HG03097 (cell line): ENCODE measurements around the gene H3-3A.

Experiments used
- ATAC-seq: cut with Tn5 transposase; IDR thresholded peaks from one replicate; pipeline ENCODE4 v1.9.1; 2021; ENCODE audit not compliant: unreplicated experiment, low FRiP score

Gene H3-3A

DNA sequence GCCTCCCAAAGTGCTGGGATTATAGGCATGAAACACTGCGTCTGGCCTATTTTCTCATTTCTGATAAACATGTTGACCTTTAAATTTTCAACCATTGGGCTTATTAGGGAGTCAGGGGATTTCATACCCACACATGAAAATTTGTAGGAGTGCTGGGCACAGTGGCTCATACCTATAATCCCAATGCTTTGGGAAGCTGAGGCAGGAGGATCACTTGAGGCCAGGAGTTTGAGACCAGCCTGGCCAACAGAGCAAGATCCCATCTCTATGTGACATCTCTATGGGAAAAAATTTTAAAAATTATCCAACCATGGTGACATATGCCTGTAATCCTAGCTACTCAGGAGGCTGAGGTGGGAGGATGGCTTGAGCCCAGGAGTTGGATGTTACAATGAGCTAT is 10.5 kb upstream of the H3-3A start:
- no peak for ATAC-seq

DNA sequence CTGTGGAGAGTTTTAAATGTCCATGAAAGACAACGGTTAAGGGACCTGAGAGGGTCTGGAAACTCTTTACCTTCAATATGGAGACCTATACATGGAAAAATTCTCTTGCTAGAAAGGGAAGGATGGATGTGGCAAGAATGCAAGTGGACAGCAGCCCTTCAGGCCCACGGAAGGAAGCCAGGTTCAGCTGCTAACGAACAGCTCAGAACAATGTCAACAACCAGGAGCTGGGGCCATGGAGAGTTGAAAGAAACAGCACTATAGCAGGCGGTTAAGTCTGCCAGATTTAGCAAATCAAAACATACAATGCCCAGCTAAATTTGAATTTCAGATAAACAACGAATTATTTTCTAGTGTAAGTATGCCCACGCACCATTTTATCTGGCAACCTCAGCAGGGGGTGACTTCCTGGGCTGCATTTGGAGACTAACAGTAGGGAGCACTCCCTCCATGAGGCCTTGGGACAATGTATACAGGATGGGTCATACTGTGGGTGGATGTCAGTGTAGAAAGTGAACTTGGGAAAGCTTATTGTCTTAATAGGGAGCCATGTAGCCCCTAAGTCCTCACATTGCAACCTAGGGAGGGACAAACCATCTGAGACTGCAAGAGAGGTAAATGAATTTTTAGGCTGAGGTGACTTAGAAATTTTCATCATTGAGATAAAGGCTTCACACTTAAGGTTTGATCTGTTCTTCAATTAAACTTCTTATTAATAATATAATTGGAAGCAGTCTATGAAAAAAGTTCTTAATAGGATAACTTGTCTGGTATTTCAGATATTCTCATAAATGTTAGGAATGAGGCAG is 7.8 kb upstream of the H3-3A start:
- no peak for ATAC-seq

DNA sequence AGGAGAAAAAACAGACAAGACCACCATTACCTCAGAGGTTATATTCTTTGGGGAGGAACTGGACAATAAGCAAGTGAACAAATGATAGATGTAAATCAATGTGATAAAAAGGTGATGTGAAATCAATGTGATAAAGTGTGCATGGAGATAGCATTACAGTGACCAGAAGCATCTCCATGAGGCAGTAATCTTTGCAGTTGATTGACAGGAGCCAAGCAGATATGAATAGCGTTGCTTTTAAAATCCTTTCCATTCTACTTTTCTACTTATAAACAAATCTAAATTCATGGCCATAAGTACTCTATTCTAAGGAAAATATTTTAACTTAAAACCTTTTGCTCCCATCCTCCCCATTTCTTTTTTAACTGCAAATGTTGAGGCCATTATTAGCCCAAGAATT is 2.8 kb upstream of the H3-3A start:
- ATAC-seq: no peak

DNA sequence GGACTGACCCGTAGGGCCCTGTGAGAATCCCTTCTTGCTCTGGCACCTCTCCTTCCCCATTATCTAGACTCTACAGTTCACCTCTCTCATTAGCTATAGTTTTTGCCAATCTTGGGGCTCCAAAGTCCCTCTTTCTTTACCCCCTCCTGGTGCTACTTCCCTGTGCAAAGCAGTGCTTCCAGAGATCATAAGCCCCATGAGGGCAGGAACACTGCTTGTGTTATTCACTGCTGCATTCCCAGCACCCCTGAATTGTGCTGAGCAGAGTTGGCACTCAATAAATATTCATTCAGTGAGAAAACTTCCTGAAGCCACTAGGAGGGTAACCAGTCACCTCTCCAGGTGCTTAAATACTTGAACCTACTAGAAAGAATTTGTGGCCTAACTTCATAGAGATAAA is 2.1 kb upstream of the H3-3A start:
- ATAC-seq: no peak

DNA sequence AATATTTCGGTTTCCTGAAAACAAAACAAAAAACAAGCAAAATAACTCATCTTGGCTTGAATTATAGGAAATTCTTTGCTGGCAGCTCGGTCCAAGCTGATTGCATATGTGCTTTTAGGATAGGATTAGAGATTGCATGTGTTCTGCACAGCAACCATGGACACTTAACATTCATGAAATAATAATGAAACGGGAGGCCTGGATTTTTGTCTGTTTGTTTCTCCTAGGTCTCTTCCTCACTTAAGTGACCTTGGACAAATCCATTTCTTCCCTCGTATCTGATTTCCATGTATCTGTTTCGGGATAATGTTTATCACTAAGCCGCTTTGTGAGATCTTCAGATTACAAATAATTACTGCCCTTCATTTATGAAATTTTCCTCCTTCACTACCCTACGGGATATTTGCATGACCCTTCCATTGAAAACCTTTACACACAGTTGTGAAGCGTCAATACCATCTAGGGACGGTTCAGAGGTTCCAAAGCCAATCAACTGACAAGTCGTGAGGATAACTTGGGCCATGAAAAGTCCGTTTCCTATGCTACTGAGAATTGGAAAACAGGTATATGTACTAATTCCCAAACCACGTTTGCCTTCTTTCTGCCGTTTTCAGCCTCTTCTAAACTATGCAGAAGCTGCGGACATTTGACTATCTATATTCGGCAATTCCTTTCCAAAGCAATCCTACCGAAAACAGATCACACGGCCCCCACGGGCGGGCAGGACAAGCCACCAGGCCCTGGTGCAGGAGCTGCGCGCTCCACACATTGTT is 1.3 kb upstream of the H3-3A start:
- no peak for ATAC-seq

DNA sequence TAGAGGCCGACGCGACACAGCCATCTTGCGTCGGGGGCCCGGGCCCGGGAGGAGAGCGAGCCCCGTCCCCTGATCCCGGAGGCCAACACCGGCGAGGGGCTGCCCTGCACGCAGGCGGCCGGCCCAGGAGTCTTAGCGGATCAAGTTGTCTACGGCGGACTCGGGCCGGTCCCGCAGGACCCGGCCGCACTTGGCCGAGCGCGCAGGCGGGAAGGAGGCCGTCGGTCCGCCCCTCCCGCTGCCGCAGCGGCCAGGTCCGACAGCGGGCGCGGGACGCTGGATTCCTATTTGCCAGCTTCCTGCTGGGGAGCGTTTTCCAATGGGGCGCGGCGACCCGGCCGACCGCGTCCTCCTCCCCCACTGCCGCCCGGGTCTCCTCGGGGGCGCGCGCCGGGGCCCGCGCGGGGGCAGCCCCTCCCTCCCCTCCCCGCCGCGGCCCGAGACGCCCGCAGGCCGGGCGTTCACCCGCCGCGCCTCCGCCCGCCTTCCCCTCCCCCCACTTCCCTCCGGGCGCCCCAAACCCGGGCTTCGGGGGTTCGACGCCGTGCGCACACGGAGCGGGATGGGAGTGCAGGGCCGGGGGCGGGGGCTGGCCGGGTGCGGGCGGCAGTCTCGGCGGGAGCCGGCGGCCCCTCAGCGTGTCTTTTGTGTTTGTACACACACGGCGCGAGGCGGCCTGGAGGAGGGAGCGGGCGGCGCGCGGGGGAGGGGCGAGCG is 517 bp upstream of the H3-3A start:
- ATAC-seq: peak; percentile 50

DNA sequence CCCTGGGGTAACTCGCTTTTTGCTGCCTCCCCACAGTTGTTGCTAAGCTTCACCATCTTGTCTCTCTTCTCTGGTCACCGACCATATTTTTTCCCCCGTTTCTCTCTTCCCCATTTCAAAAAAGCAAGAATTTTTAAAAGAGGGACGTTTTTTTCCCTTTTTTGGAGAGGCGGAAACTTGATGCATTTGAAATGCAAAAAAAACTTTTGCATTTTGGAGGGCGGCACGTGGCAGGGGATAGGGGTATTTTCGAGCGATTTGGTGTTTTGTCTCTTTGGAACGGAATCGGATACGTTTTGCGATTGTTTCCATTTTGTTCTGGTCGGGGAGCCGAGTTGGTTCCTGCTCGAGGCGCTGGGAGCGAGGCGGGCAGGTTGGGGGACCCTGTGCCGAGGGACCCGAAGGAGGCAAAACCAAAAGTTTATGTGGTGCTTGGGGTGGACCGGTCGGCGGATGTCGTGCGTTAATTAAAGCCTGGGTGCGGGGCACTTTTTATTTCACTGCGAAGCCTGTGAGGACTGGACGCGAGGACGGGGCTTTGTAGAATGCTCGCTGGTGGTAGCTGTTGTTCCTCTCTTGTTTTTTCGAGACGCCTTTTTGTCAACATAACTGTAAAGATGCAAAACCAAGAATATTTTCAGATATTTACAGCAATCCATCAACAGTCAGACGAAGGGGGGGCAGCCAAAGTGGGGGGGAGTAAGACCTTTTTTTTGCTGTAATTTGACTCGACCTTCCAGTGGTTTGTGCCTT is 884 bp downstream of the H3-3A start:
- no peak for ATAC-seq

DNA sequence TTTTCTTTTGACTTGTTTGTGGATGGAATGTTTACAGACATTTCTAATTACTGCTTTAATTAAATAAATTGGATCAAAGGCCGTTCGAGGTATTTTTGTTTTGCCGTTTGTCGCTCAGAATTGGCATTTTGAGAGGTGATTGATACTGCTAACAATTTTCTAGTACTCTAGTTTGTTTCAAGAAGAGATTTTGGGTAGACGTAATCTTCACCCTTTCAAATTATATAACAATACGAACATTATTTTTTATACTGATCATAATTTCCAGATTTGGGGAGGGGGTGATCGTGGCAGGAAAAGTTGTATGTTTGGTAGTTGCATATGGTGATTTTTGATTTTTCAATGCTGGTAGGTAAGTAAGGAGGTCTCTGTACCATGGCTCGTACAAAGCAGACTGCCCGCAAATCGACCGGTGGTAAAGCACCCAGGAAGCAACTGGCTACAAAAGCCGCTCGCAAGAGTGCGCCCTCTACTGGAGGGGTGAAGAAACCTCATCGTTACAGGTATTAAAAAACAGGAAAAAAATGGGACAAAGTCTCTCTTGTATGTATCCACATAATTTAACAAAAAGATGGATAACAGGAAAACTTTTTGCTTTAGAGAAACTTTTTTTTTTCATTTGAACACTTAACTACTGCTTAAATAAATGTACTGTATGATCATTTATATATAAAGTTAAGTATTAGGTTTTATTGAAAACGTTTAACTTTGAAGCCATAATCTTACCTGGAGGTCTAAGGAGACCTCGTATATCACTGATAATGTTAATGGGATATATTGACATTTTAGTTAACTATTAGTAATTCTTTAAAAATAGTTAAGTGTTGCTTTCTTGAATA is 1.7 kb downstream of the H3-3A start:
- no peak for ATAC-seq

DNA sequence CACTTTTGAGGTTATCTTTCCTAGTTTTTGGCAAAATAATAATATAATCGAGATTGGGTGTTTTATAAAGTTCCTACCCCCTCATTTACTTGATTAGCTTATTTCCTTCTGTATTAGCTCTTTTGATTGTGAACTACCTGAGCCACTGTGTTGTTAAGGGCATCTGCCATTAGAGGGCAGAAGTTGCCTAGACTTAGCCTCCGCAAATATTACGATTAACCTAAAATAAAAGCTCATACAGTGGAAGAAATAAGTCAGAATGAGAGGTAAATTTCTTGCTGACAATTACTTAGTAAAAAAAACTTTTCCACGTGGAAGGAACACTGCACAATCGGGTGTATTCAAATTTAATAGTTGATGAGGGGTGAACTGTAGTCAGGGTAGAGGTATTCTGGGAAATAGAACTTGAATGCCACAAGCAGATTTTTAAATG is 2.3 kb downstream of the H3-3A start:
- no peak for ATAC-seq

DNA sequence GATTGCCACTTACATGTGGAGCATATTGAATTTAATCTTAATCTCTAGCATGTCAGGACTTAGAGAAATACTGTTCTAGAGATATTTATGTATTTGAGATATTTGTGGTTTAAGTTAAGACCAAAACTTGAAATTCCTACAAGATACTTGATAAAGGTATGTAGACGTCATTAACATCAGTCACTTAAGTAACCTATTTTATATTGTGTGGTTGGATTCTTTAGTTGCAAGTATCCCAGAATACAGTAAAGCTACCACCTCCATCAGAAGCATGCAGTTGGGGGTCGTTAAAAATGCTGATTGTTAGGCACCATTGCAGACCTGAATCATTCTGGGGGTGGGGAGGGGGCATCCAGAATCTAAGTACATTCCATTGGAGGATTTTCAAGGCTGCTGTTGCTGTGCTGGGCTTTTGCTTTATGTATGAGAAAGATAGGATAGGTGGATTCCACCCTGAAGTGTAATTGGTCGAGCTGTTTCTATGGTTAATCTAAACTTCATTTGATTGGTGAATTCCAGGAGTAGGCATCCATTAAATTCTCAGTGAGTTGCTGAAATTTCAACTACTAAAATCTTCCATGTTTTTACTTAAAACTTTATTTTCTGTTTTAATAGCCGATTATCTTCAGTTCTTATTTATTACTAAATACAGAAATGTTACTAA is 4.0 kb downstream of the H3-3A start:
- ATAC-seq: no peak

DNA sequence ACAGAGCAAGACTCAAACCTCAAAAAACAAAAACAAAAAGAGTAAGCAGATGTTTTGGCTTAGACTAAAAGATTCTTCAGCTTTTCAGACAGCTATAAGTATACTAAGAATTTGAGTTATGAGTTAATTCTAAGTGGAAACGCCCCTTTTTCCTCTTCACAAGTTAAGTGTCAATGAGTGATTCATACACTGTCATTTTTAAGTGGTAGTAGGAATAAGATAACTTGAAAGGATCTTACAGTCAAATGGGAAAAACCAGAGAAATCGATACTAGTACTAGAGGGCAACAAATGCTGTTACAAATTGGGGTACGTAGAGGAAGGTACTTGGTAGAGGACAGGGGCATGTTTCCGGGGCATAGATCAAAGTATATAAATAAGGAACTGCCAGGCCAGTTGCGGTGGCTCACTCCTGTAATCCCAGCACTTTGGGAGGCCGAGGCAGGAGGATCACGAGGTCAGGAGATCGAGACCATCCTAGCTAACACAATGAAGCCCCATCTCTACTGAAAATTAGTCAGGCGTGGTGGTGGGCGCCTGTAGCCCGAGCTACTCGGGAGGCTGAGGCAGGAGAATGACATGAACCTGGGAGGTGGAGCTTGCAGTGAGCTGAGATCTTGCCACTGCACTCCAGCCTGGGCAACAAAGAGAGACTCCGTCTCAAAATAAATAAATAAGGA is 7.4 kb downstream of the H3-3A start:
- no peak for ATAC-seq

DNA sequence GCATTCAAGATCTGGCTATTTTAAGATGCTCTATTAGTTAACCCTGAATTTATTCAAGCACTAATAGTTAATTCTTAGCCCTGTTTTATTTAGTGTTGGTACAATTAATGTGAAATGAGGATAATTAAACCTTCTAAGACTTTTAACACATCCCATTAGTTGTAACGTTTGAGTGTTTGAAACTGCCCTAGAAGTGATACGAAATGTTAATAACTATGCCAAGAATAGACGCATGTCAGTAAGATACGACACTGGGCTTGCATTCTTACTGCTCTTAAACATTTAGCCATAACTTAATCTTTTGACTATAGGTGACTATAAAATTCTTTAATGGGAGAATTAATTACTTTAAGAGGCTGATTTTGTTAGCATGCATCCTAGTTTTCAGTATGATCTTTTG is 9.8 kb downstream of the H3-3A start:
- ATAC-seq: no peak

DNA sequence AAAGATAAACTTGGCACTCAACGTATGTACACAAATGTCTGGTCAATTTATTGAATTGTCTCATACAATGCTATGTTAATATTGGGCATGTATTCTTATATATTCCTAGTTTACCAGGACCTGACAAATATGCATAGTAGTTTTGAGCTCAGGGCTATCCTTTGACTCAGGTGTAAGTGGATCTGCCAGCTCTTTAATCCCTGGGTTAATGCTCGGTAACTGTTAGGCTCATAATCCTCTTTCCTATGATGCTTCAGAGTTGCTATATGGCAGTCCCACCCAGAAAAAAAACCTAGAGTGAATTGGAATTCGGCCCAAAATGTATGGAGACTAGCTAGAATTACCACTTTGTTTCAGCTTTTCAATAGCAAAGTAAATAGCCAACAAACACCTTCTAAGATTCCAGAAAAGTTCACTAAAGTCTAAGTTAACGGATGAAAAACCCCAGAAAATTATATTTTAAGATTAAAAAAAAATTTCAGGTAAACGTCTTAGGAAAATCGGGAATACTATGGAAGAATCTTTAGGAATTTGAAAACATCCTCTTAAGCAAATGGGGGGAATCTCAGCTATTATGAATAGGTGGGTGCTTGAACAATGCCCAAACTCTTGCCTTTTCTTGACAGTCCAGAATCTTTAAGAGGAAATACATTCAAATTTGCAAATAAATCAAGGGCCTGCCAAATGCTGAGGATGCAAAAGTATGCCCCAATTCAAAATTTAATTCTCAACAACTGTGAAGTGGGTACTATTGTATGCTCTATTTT is 10.9 kb downstream of the H3-3A start:
- no peak for ATAC-seq

DNA sequence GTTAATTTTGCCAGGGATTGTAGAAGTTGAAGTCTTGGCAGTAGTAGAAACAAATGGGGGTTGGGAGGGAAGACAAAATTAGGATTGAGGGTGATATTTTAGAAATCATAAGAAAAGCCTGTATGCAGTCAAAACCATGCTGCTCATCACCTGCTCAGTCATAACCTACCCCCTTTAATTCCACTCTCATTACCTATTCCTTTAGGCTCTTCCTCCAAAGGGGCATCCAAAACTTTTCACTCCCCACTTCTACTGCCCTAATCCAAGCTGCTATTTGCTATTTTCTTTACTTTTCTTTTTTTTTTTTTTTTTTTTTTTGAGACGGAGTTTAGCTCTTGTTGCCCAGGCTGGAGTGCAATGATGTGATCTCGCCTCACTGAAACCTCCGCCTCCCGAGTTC is 11.5 kb downstream of the H3-3A start:
- ATAC-seq: no peak

DNA sequence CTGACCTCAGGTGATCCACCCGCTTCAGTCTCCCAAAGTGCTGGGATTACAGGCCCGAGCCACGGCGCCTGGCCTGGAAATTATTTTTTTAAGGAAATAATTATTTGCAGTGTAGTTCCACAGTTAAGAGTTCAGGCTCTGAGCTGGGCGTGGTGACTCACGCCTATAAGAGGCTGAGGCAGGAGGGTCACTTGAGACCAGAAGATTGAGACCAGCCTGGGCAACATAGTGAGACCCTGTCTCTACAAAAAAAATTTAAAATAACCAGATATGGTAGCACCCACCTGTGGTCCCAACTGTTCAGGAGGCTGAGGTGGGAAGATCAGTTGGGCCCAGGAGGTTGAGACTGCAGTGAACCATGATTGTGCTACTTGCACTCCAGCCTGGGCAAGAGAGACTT is 13.9 kb downstream of the H3-3A start:
- no peak for ATAC-seq

DNA sequence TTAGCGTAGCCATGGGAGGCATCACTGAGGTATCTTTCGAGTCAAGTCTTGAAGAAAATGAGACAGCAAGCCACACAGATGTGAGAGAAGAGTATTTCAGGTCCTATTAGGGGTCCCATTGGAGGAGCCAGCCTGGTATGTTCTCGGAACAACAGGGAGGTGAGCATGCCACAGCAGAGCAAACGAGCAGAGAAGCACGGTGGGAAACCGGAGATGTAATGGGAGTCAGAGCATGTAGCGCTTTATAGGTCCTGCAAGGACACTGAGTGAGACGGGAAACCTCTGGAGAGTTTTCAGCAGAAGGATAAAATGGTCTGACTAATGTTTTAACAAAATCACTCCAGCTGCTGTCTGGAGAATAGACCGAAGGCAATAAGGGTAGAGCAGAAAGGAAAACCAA is 15.9 kb downstream of the H3-3A start:
- ATAC-seq: no peak

DNA sequence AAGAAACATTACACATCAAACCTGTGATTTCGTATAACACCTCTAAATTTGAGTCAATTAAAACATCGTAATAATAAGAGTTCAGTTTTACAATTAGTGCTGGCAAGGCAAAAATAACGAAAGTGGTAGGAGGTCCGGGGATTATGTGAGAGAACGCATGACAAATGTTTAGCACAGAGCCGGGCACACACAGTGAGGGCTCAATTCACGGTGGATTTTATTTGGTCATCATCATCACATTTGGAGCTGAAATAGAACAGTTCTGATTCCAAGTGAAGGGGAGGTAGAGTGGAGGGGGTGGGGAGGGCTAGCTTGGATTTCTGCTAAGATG is 20.0 kb downstream of the H3-3A start:
- ATAC-seq: no peak

DNA sequence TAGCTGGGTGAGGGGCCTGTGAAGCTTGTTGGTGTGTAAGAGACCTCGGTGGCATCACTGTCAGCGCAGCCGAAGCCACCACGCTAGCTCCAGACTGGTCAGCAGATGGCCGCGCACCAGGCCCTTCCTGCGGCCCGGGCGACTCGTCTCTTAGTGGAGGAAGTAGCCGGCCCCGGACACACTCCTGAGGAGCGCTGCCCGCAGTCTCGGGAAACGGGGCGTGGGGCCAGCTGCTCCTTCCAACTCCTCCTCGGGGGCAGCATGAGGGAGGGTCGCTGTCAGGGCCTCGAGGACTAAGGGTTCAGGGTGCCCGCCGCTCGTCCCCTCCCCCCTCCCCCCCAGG is 20.4 kb downstream of the H3-3A start:
- ATAC-seq: peak; percentile 10
